Prostate gland (tissue), 2 donors: ENCODE measurements around the gene RPL15. TPM values are rescaled to one million over a fixed set of nuclear protein-coding genes. Genes with fewer than 3 reads are reported as not detected.

Experiments used
- DNase-seq: peaks from one replicate; pipeline ENCODE4 v3.0.0-alpha.2; 2019; ENCODE audit warnings: low spot score
- H3K27ac ChIP-seq, 2 donors: fragments of 200-600 bp; sonication (generic); 2 replicates each; pipeline ENCODE4 v1.5.1; 2017 to 2019
- H3K27me3 ChIP-seq: fragments of 200-600 bp; sonication (generic); replicated peaks from 2 replicates; pipeline ENCODE4 v1.5.1; 2019; ENCODE audit not compliant: insufficient read depth
- H3K36me3 ChIP-seq, 2 donors: fragments of 200-600 bp; sonication (generic); 1 replicate in 1 of 2; 2 replicates in 1 of 2; pipeline versions ENCODE4 v1.5.1 to v1.8.1; 2017 to 2019
- H3K4me1 ChIP-seq: fragments of 200-600 bp; sonication (generic); replicated peaks from 2 replicates; pipeline ENCODE4 v1.5.1; 2019
- H3K4me3 ChIP-seq, 2 donors: fragments of 200-600 bp; sonication (generic); 2 replicates each; pipeline ENCODE4 v1.5.1; 2017 to 2019
- H3K9me3 ChIP-seq: fragments of 200-600 bp; sonication (generic); 2 replicates; pipeline ENCODE4 v1.5.1; 2017
- CTCF ChIP-seq, 4 experiments: fragments of 200-600 bp in 2 of 4; fragments of 450-650 bp in 2 of 4; sonication (generic) in 2 of 4; IDR thresholded peaks; 1 replicate in 3 of 4; 2 replicates in 1 of 4; pipeline ENCODE4 v1.5.1; 2016 to 2019; ENCODE audit warnings: antibody characterized with exemption in 4 of 4, mild to moderate bottlenecking in 2 of 4, moderate library complexity in 2 of 4
- POLR2A ChIP-seq: fragments of 450-650 bp; IDR thresholded peaks from one replicate; pipeline ENCODE4 v1.6.1; 2016; ENCODE audit warnings: antibody characterized with exemption, mild to moderate bottlenecking
- POLR2AphosphoS5 ChIP-seq: sonication (generic); formaldehyde crosslinking; IDR thresholded peaks from one replicate; pipeline ENCODE4 v1.6.1; 2017; ENCODE audit warnings: antibody characterized with exemption
- WGBS: methylation state at CpG from one replicate; pipeline ENCODE4 v1.1.5; 2018; 5-methylcytosine and 5-hydroxymethylcytosine counted together
- intact Hi-C: fragments of 100-400 bp; cut with DNase I; formaldehyde crosslinking; loops from one replicate; pipeline ENCODE4 v1.14.2; 2022
- total RNA-seq, 2 donors: library from RNA; depleted of rRNA; stranded (reverse); fragments of >200 nt; gene quantifications; one replicate each; pipeline ENCODE4 v1.1.0, GENCODE V29; 2016

Gene RPL15
- total RNA-seq, 2 donors from 2014 or later, result 2,124 to 2,276 TPM

GRCh38 chr3:23889386-23889785, 27.5 kb upstream of the RPL15 start:
- Histone ChIP-seq H3K27me3 (no peaks in the 10 kb centered on the region), H3K27ac (no peak overlapping the region), H3K4me1 (no peaks in the 10 kb centered on the region), H3K4me3 (no peak overlapping the region), H3K36me3 (no peaks in the 10 kb centered on the region), H3K9me3 (no peaks in the 10 kb centered on the region)
- intact Hi-C loops, result no loop called here
- WGBS, result 78% methylated on average over 2 of the region's 2 CpGs
- DNase-seq, result no peak
- no peak for TF ChIP-seq CTCF (IDR thresholded peaks at IDR 0.05)
- no peak for TF ChIP-seq POLR2A
- no peak for TF ChIP-seq POLR2AphosphoS5

GRCh38 chr3:23889950-23890349, 27.0 kb upstream of the RPL15 start:
- TF ChIP-seq CTCF (IDR thresholded peaks at IDR 0.05) (no peak), POLR2A (no peak), POLR2AphosphoS5 (no peak)
- Histone ChIP-seq H3K4me3 (no peak overlapping the region), H3K4me1 (no peaks in the 10 kb centered on the region), H3K36me3 (no peaks in the 10 kb centered on the region), H3K27ac (no peak overlapping the region), H3K9me3 (no peaks in the 10 kb centered on the region), H3K27me3 (no peaks in the 10 kb centered on the region)
- DNase-seq, result no peak
- intact Hi-C loops, result loop anchor here (10.0 kb wide), 1 partner anchor 95 kb away; no protein-coding TSS in a partner anchor
- 79% methylated on average over 5 of the region's 5 CpGs for WGBS

GRCh38 chr3:23894254-23895061, 22.5 kb upstream of the RPL15 start:
- intact Hi-C loops, result loop anchor here (10.0 kb wide), 1 partner anchor 90 kb away; no protein-coding TSS in a partner anchor
- DNase-seq, result no peak
- H3K36me3 ChIP-seq, result no peaks in the 10 kb centered on the region
- no peaks in the 10 kb centered on the region for H3K4me1 ChIP-seq
- H3K27me3 ChIP-seq, result no peaks in the 10 kb centered on the region
- TF ChIP-seq POLR2A, result no peak
- TF ChIP-seq POLR2AphosphoS5, result no peak
- no peak for TF ChIP-seq CTCF (IDR thresholded peaks at IDR 0.05)
- no peak overlapping the region for H3K27ac ChIP-seq
- no peaks in the 10 kb centered on the region for H3K9me3 ChIP-seq
- WGBS, result 87% methylated on average over 8 of the region's 8 CpGs
- H3K4me3 ChIP-seq, result no peak overlapping the region

- H3K9me3 ChIP-seq, result no peaks in the 10 kb centered on the region
- TF ChIP-seq POLR2AphosphoS5 (no peak), CTCF (IDR thresholded peaks at IDR 0.05) (no peak), POLR2A (no peak)
- no peaks in the 10 kb centered on the region for H3K36me3 ChIP-seq
- no peak overlapping the region for H3K4me3 ChIP-seq
- 81% methylated on average over 4 of the region's 4 CpGs for WGBS
- no peaks in the 10 kb centered on the region for H3K27me3 ChIP-seq
- intact Hi-C loops, result loop anchor here (10.0 kb wide), 1 partner anchor 90 kb away; no protein-coding TSS in a partner anchor
- no peak overlapping the region for H3K27ac ChIP-seq
- no peaks in the 10 kb centered on the region for H3K4me1 ChIP-seq
- no peak for DNase-seq
These were observed 21.8 kb upstream of the RPL15 start for GRCh38 chr3:23895181-23895580.

- TF ChIP-seq CTCF (IDR thresholded peaks at IDR 0.05) (no peak), POLR2AphosphoS5 (no peak), POLR2A (no peak)
- intact Hi-C loops, result no loop called here
- Histone ChIP-seq H3K27me3 (no peaks in the 10 kb centered on the region), H3K27ac (no peak overlapping the region), H3K9me3 (no peaks in the 10 kb centered on the region), H3K4me3 (no peak overlapping the region), H3K36me3 (no peaks in the 10 kb centered on the region), H3K4me1 (no peaks in the 10 kb centered on the region)
- WGBS, result 82% methylated on average over 6 of the region's 6 CpGs
- no peak for DNase-seq
These were observed 16.2 kb upstream of the RPL15 start for GRCh38 chr3:23900744-23901143.
